AG09309 (cell line): ENCODE results near the gene SCNN1B.

ENCODE experiments used
- DNase-seq: peaks from one replicate; pipeline ENCODE4 v3.0.0-alpha.2; 2010; ENCODE audit warnings: low read depth
- H3K4me3 ChIP-seq: 2 replicates; pipeline ENCODE4 v1.5.1; 2011; ENCODE audit warnings: mild to moderate bottlenecking, low read depth, low read length, moderate library complexity; ENCODE audit not compliant: control insufficient read depth
- CTCF ChIP-seq: IDR thresholded peaks from 2 replicates; pipeline ENCODE4 v1.5.1; 2011; ENCODE audit warnings: mild to moderate bottlenecking, low read depth, low read length, inconsistent platforms; ENCODE audit not compliant: insufficient read depth, control insufficient read depth; ENCODE audit errors: missing control alignments

Gene SCNN1B

GRCh38 chr16:23310217-23310616, 8.1 kb downstream of the SCNN1B start:
- TF ChIP-seq CTCF: no peak

GRCh38 chr16:23310744-23311143, 8.6 kb downstream of the SCNN1B start:
- H3K4me3 ChIP-seq: no peak overlapping the region
- DNase-seq: no peak
- TF ChIP-seq CTCF: no peak

More at GRCh38 chr16:23310217-23310616, 8.1 kb downstream of the SCNN1B start:
- H3K4me3 ChIP-seq: no peak overlapping the region
- DNase-seq: no peak

GRCh38 chr16:23316232-23316631, 14.1 kb downstream of the SCNN1B start:
- TF ChIP-seq CTCF: no peak
- no peak overlapping the region for H3K4me3 ChIP-seq
- no peak for DNase-seq

GRCh38 chr16:23316634-23317265, 14.6 kb downstream of the SCNN1B start:
- no peak for DNase-seq
- no peak for TF ChIP-seq CTCF
- no peak overlapping the region for H3K4me3 ChIP-seq

GRCh38 chr16:23317266-23317661, 15.2 kb downstream of the SCNN1B start:
- no peak for DNase-seq
- no peak for TF ChIP-seq CTCF
- no peak overlapping the region for H3K4me3 ChIP-seq

- H3K4me3 ChIP-seq: no peak overlapping the region
- TF ChIP-seq CTCF: no peak
- DNase-seq: no peak
These were observed 15.6 kb downstream of the SCNN1B start for GRCh38 chr16:23317751-23318150.
